BJ (cell line): ENCODE results near the gene DNAH2. TPM values are rescaled to one million over a fixed set of nuclear protein-coding genes. Genes with fewer than 3 reads are reported as not detected.

ENCODE experiments used
- CTCF ChIA-PET: fragments of 350-600 bp; formaldehyde crosslinking; extraction: SDS; loops from one replicate; lab custom pipeline; 2021; ENCODE audit warnings: antibody characterized with exemption, inconsistent platforms; lab: Yijun Ruan, JAX
- POLR2A ChIA-PET: fragments of 300-600 bp; sonication (Branson Sonifier 250); formaldehyde crosslinking; extraction: SDS; loops from one replicate; lab custom pipeline; 2021; ENCODE audit warnings: antibody characterized with exemption; lab: Charles Lee
- DNase-seq: peaks from one replicate; pipeline ENCODE4 v3.0.0-alpha.2; 2011; ENCODE audit warnings: low read depth
- H3K27me3 ChIP-seq: 2 replicates; pipeline ENCODE4 v1.6.0; 2011; ENCODE audit warnings: low read length; ENCODE audit not compliant: control insufficient read depth, insufficient read depth
- H3K36me3 ChIP-seq: 2 replicates; pipeline ENCODE4 v1.5.1; 2011; ENCODE audit warnings: low read length; ENCODE audit not compliant: control insufficient read depth, insufficient read depth
- H3K4me3 ChIP-seq: 2 replicates; pipeline ENCODE4 v1.5.1; 2011; ENCODE audit warnings: low read depth, mild to moderate bottlenecking, control low read depth, low read length
- polyA plus RNA-seq: library from polyadenylated mRNA; depleted of rRNA; stranded (reverse); fragments of >200 nt; gene quantifications from 2 replicates; pipeline ENCODE4 v1.2.3, GENCODE V29; 2011
- TF ChIP-seq, protein P1 (sequence below): IDR thresholded peaks from 2 replicates; pipeline ENCODE4 v1.5.1; 2011; ENCODE audit warnings: low read depth, mild to moderate bottlenecking, control low read depth, inconsistent platforms, low read length, moderate library complexity; ENCODE audit not compliant: insufficient read depth

The DNAH2 gene
- polyA plus RNA-seq, 1 experiment = 0.10 TPM

DNA sequence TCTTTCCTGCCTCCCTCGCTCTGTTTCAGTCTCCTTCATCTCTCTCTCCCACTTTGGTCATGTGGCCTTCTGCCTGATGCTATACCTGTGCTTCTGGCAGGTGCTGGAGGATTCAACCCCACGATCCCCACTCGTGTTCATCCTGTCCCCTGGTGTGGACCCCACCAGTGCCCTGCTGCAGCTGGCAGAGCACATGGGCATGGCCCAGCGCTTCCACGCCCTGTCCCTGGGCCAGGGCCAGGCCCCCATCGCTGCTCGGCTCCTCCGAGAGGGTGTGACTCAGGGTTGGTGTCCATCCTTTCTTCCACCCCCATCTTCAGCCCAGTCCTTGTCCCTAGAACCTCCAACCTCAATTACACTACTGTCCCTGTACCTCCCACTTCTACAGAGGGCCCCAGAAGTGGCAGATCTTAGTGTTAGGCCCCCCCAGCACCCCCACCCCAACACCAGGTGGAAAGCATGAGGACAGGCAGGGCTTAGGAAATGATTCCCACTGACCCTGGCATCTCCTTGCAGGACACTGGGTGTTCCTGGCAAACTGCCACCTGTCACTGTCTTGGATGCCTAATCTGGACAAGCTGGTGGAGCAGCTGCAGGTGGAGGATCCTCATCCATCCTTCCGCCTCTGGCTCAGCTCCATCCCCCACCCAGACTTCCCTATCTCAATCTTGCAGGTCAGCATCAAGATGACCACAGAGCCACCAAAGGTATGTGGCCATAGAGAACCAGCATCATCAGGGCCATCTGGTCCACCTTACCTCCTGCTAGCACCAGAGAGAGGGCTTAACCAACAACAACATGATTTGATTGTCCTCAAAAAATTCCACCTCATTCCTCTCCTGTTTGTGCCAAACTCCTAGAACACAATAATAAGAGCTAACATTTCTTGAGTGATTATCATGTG, 106.7 kb downstream of the DNAH2 start:
- peaks cover 3% of the 10 kb centered on the region for H3K27me3 ChIP-seq

DNA sequence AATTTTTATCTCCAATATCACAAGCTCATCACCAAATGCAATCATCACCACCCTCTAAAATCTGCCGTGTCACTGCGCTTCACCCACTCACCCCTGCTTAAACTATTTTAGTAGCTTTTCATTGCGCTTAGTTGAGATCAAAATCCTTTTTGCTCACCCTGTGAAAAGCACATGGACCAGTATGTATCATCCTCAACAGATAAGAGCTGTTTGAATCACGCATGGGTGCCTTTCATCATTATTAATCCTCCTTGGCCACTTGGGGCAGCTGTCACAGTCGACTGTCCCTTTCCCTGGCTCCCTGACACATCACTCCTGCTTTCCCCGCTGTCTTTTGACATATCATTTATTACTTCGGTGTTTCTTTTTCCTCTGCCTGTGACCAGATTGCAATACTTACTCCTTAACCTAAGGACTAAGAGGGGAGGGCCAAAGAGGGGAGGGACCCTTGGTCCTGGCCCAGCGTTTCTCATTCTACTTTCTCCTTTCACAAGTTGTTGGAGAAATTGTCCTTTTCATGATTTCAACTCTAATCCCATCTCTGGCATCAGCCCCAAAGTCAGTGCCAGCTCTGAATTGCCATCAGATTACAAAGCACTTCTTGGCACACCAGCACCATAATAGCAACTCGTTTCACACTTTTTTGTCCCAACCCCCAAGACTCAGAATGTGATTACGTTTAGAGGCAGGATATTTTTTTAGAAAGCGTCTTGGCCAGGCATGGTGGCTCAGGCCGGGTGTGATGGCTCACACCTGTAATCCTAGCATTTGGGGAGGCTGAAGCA, 107.9 kb downstream of the DNAH2 start:
- H3K27me3 ChIP-seq = peaks cover 5% of the 10 kb centered on the region
- ChIA-PET POLR2A (no interaction called here), CTCF (interaction anchor here (0.6 to 3.1 kb wide), 12 partner anchors 9 to 233 kb away, joined by 3 to 17 read pairs (median 4); partner anchors contain the start of gene KDM6B)
- no peak overlapping the region for H3K4me3 ChIP-seq
- TF ChIP-seq, protein P1, sequence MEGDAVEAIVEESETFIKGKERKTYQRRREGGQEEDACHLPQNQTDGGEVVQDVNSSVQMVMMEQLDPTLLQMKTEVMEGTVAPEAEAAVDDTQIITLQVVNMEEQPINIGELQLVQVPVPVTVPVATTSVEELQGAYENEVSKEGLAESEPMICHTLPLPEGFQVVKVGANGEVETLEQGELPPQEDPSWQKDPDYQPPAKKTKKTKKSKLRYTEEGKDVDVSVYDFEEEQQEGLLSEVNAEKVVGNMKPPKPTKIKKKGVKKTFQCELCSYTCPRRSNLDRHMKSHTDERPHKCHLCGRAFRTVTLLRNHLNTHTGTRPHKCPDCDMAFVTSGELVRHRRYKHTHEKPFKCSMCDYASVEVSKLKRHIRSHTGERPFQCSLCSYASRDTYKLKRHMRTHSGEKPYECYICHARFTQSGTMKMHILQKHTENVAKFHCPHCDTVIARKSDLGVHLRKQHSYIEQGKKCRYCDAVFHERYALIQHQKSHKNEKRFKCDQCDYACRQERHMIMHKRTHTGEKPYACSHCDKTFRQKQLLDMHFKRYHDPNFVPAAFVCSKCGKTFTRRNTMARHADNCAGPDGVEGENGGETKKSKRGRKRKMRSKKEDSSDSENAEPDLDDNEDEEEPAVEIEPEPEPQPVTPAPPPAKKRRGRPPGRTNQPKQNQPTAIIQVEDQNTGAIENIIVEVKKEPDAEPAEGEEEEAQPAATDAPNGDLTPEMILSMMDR = no peak
- H3K36me3 ChIP-seq = no peaks in the 10 kb centered on the region
- no peak for DNase-seq

More for the DNA sequence above, 106.7 kb downstream of the DNAH2 start:
- Histone ChIP-seq H3K36me3 (no peaks in the 10 kb centered on the region), H3K4me3 (no peak overlapping the region)
- ChIA-PET CTCF (interaction anchor here (0.7 to 3.1 kb wide), 14 partner anchors 8 to 234 kb away, joined by 3 to 17 read pairs (median 4); partner anchors contain the start of gene KDM6B), POLR2A (no interaction called here)
- DNase-seq = no peak
- TF ChIP-seq, protein P1 = no peak

DNA sequence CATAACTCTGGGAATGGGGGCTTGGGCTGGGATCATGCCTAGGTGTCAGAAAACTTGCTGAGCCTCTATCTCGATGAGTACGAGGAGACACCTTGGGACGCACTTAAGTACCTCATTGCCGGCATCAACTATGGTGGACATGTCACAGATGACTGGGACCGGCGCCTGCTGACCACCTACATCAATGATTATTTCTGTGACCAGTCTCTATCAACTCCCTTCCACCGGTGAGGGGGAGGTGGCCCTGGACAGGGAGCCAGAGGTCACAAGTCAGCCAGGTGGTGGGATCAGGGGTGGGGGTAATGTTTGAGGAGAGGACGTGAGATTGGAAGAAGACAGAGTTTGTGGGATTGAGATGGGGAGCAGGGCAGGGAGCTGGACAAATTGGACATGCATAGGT, 113.1 kb downstream of the DNAH2 start:
- TF ChIP-seq, protein P1 = no peak
- DNase-seq = no peak
- Histone ChIP-seq H3K36me3 (no peaks in the 10 kb centered on the region), H3K27me3 (peaks cover 6% of the 10 kb centered on the region), H3K4me3 (no peak overlapping the region)
- ChIA-PET CTCF (interaction anchor here (1.5 to 2.9 kb wide), 2 partner anchors 8 to 14 kb away, joined by 4 to 13 read pairs; no protein-coding TSS in a partner anchor), POLR2A (no interaction called here)

GRCh38 chr17:7831233-7831632, 113.7 kb downstream of the DNAH2 start:
- ChIA-PET CTCF (interaction anchor here (0.6 to 2.9 kb wide), 2 partner anchors 8 to 905 kb away, joined by 3 to 13 read pairs; no protein-coding TSS in a partner anchor), POLR2A (no interaction called here)
- Histone ChIP-seq H3K4me3 (no peak overlapping the region), H3K27me3 (peaks cover 6% of the 10 kb centered on the region), H3K36me3 (no peaks in the 10 kb centered on the region)
- TF ChIP-seq, protein P1 = no peak
- DNase-seq = no peak
